GM12891 (cell line): ENCODE results near the gene RAC3.

ENCODE experiments used
- DNase-seq: peaks from one replicate; pipeline ENCODE4 v3.0.0; 2011; ENCODE audit warnings: low spot score; ENCODE audit not compliant: insufficient read length
- FAIRE-seq: peaks from 2 replicates; lab custom pipeline; 2011; peaks lifted over from hg19 to GRCh38; lab: Jason Lieb, UNC
- PAX5 ChIP-seq: IDR thresholded peaks from 2 replicates; pipeline ENCODE4 v1.6.1; 2011; ENCODE audit warnings: low read length, moderate library complexity, mild to moderate bottlenecking; ENCODE audit not compliant: insufficient read depth, severe bottlenecking
- POLR2A ChIP-seq: IDR thresholded peaks from 2 replicates; pipeline ENCODE4 v1.6.1; 2011; ENCODE audit warnings: low read depth, low read length, control low read depth
- POLR2AphosphoS5 ChIP-seq: IDR thresholded peaks from 2 replicates; pipeline ENCODE4 v1.6.1; 2011; ENCODE audit warnings: low read depth, low read length, control low read depth
- POU2F2 ChIP-seq: IDR thresholded peaks from 2 replicates; pipeline ENCODE4 v1.6.1; 2011; ENCODE audit warnings: low read depth, mild to moderate bottlenecking, control low read depth, low read length, moderate library complexity
- SPI1 ChIP-seq: IDR thresholded peaks from 2 replicates; pipeline ENCODE4 v1.6.1; 2011; ENCODE audit warnings: low read depth, low read length, control low read depth
- TAF1 ChIP-seq: IDR thresholded peaks from 2 replicates; pipeline ENCODE4 v1.6.1; 2011; ENCODE audit warnings: low read depth, low read length, control low read depth

Gene RAC3

GRCh38 chr17:82018989-82019689 lies 12.3 kb upstream of the RAC3 start:
- no peak for TF ChIP-seq SPI1
- no peak for TF ChIP-seq PAX5
- TF ChIP-seq POU2F2 = no peak
- TF ChIP-seq POLR2AphosphoS5 = no peak
- TF ChIP-seq POLR2A = no peak
- no peak for TF ChIP-seq TAF1
- no peak for DNase-seq
- FAIRE-seq = no peak

- DNase-seq (peak; percentile 85), FAIRE-seq (peak; percentile 80)
- TF ChIP-seq POU2F2 (no peak), POLR2A (no peak), POLR2AphosphoS5 (no peak), TAF1 (no peak), PAX5 (no peak), SPI1 (no peak)
These were observed 11.5 kb upstream of the RAC3 start for GRCh38 chr17:82019690-82020571.

GRCh38 chr17:82020572-82021106 lies 10.8 kb upstream of the RAC3 start:
- no peak for TF ChIP-seq POLR2A
- TF ChIP-seq TAF1 = no peak
- TF ChIP-seq POU2F2 = no peak
- TF ChIP-seq POLR2AphosphoS5 = no peak
- TF ChIP-seq SPI1 = no peak
- no peak for TF ChIP-seq PAX5
- no peak for FAIRE-seq
- DNase-seq = no peak

GRCh38 chr17:82021107-82021899 lies 10.2 kb upstream of the RAC3 start:
- no peak for DNase-seq
- peak; percentile 91 for FAIRE-seq

GRCh38 chr17:82021900-82022309 lies 9.6 kb upstream of the RAC3 start:
- peak; percentile 76 for FAIRE-seq
- TF ChIP-seq POLR2AphosphoS5 (no peak), PAX5 (no peak), TAF1 (no peak)
- DNase-seq = no peak

More at GRCh38 chr17:82021107-82021899, 10.2 kb upstream of the RAC3 start:
- no peak for TF ChIP-seq SPI1
- no peak for TF ChIP-seq TAF1
- no peak for TF ChIP-seq POLR2AphosphoS5
- no peak for TF ChIP-seq POLR2A
- no peak for TF ChIP-seq PAX5
- TF ChIP-seq POU2F2 = no peak

GRCh38 chr17:82022310-82022980 lies 9.0 kb upstream of the RAC3 start, which contains the start of gene CENPX:
Gene CENPX (minus strand): TSS chr17:82022878. CDS start chr17:82022861, 17 bp downstream.
- FAIRE-seq (no peak), DNase-seq (no peak)
- TF ChIP-seq POLR2A = no peak
- no peak for TF ChIP-seq POU2F2
- TF ChIP-seq POLR2AphosphoS5 = no peak
- TF ChIP-seq TAF1 = no peak; the same call in 1 of the 2 replicates
- no peak for TF ChIP-seq SPI1
- TF ChIP-seq PAX5 = no peak

GRCh38 chr17:82022981-82023446 lies 8.5 kb upstream of the RAC3 start, which contains the start of gene LRRC45:
Gene LRRC45 (plus strand): TSS chr17:82023305. CDS start chr17:82023644, 339 bp downstream.
- peak; percentile 99 for FAIRE-seq
- peak; percentile 100 for DNase-seq
- TF ChIP-seq POLR2A (no peak), SPI1 (0 out of 2 replicates have a peak, but pooled peaks have one; percentile 4), POLR2AphosphoS5 (no peak), TAF1 (no peak)

GRCh38 chr17:82023447-82024241 lies 7.8 kb upstream of the RAC3 start:
- DNase-seq (no peak), FAIRE-seq (peak; percentile 38)

More at GRCh38 chr17:82023447-82024241, 7.8 kb upstream of the RAC3 start:
- TF ChIP-seq PAX5 (no peak), POLR2AphosphoS5 (no peak), SPI1 (no peak), POLR2A (no peak), POU2F2 (no peak), TAF1 (no peak)
